NB4 (cell line): ENCODE data around the gene SPACA6.

Experiments
- DNase-seq: peaks from one replicate; pipeline ENCODE4 v3.0.0; 2010; ENCODE audit warnings: low read depth
- H3K4me3 ChIP-seq: one replicate; pipeline ENCODE4 v1.5.1; 2011; ENCODE audit warnings: mild to moderate bottlenecking, low read depth, low read length, moderate library complexity
- MYC ChIP-seq: IDR thresholded peaks from 2 replicates; pipeline ENCODE4 v1.6.1; 2011; ENCODE audit warnings: low read depth, low read length
- POLR2A ChIP-seq: IDR thresholded peaks from 2 replicates; pipeline ENCODE4 v1.6.1; 2011; ENCODE audit warnings: mild to moderate bottlenecking; ENCODE audit not compliant: insufficient read length; ENCODE audit errors: extremely low read depth
- TF ChIP-seq, protein P1 (sequence below): IDR thresholded peaks from one replicate; pipeline ENCODE4 v1.5.1; 2012; ENCODE audit warnings: low read depth, low read length
- TF ChIP-seq, protein P2 (sequence below): IDR thresholded peaks from 2 replicates; pipeline ENCODE4 v1.6.1; 2011; ENCODE audit warnings: low read depth, low read length

Gene SPACA6

DNA sequence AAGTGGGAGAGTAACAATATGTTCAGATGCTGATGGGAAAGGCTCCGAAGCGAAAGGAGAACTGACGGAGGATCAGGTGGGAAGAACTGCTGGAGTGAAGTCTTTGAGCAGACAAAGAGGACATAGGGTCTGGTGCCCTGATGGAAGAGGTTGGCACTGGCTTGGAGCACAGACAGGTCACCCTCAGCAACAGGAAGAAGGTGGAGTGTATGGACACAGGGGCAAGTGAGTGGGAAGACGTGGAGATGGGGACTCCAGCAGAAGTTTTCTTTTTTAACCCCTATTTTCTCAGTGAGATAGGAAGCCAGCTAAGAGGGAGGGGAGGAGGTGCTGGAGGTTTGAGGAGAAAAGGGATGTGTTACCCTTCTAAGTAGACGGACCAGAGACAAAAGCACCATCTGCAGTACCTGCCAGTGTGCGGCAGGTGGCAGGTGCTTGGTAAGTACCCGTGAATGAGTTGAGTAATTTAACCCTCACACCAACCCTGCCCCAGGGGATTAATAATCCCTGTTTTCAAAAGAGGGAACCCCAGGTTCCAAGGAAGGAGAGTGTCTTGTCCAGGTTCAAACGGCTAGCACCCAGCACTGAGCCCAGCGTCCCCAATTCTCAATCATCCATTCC lies 19.4 kb downstream of the SPACA6 start:
- H3K4me3 ChIP-seq = no peak overlapping the region
- peak; percentile 44 for DNase-seq
- TF ChIP-seq, protein P1, sequence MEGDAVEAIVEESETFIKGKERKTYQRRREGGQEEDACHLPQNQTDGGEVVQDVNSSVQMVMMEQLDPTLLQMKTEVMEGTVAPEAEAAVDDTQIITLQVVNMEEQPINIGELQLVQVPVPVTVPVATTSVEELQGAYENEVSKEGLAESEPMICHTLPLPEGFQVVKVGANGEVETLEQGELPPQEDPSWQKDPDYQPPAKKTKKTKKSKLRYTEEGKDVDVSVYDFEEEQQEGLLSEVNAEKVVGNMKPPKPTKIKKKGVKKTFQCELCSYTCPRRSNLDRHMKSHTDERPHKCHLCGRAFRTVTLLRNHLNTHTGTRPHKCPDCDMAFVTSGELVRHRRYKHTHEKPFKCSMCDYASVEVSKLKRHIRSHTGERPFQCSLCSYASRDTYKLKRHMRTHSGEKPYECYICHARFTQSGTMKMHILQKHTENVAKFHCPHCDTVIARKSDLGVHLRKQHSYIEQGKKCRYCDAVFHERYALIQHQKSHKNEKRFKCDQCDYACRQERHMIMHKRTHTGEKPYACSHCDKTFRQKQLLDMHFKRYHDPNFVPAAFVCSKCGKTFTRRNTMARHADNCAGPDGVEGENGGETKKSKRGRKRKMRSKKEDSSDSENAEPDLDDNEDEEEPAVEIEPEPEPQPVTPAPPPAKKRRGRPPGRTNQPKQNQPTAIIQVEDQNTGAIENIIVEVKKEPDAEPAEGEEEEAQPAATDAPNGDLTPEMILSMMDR = no peak
- TF ChIP-seq, protein P2, sequence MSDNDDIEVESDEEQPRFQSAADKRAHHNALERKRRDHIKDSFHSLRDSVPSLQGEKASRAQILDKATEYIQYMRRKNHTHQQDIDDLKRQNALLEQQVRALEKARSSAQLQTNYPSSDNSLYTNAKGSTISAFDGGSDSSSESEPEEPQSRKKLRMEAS = no peak
- TF ChIP-seq POLR2A (no peak), MYC (no peak)

DNA sequence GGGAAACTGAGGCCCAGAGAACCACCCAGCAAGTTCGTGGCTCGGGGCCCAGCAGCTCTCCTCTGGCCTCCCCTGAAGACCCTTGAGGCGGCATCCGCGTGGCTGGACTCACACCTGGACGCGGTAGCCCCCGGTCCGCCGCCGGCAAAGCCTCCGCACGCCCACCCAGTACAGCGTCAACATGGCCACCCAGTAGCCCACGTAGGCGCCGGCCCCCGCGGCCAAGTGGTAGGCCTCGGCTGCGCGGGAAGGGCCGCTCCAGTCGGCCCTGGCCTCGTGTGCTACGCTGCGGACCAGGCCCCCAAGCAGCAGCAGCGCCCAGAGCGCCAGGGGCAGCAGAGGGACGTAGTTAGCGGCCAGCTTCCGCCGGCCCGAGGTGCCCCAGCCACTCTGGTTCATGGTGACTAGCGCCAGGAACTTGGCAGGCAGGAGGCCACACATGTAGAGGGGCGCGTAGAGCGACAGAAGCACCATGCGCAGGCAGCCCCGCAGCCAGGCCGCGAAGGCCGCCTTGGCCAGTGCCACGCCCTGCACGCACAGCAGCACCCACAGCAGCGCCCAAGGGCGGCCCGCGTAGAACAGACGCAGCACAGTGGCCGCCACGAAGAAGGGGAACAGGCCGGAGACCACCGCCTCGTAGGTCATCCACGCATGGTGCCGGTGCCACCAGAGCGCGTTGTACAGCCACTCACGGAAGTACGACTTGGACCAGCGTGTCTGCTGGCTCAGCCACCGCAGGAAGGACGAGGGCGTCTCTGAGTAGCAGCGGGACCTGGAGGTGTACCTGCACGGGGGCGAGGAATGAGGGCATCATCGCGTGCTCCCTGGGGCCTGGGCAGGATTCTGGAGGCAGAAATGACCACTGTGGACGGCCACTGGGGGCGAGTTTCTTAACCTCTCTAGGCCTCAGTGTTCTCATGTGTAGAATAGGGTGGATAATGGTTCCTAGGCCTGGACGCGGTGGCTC lies 20.5 kb downstream of the SPACA6 start:
- H3K4me3 ChIP-seq = no peak overlapping the region
- no peak for DNase-seq
- TF ChIP-seq, protein P2 = no peak
- no peak for TF ChIP-seq MYC
- no peak for TF ChIP-seq POLR2A
- TF ChIP-seq, protein P1 = no peak

DNA sequence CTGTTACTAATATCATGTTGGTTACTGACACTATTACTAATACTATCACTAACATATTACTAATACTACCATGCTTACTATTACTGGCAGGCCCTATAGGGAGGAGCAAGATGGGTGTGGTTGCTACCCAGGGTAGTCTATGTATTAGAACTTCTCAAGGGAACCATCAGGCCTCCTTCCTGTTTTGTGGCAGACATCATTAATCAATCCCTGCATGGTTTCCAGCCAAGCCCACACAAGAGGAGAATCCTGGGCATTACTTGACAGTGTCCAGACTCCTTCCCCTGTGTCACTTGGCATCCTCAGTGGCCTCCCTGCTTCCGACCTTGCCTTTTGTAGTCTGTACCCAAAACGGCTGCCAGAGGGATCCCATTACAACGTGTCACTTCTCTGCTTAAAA lies 21.7 kb downstream of the SPACA6 start:
- TF ChIP-seq, protein P1 = no peak
- no peak for TF ChIP-seq POLR2A
- TF ChIP-seq, protein P2 = no peak
- TF ChIP-seq MYC = no peak
- H3K4me3 ChIP-seq = no peak overlapping the region
- DNase-seq = peak; percentile 34

DNA sequence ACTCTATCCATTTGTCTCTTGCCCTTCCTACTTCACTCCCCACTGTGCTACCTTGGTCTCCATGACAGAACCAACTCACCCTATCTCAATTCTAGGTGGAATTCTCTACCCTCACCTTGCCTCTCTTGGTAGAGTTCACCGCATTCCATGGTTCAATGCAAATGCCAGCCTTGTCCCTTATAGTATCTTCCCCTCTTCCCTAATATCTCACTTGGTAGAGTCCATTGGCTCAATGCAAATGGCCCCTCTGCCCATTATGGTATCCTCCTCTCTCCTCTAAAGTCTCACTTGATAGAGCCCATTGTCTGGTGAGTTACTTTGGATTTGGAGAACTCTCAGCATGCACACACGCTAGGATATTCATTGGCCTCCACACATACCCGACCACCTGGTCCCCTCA lies 22.7 kb downstream of the SPACA6 start:
- no peak for DNase-seq
- H3K4me3 ChIP-seq = no peak overlapping the region
- no peak for TF ChIP-seq POLR2A
- TF ChIP-seq, protein P1 = no peak
- TF ChIP-seq MYC = no peak
- TF ChIP-seq, protein P2 = no peak

DNA sequence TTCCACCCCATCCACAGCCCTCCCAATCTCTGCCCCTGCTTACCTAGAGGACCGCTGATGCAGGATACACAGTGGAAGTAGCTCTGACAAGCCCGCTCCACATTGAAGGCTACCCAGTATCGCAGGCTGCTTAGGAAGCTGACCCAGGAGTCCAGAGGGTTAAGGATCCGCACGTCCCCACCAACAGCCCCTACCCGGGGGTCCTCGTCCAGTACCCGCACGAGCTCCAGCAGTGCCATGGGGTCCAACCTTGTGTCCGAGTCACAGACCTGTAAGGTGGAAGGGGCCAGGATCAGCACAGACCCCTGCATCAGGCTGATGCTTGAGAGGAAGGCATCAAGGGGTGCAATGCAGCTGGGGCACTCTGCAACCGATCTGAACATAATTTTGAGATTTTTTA lies 23.8 kb downstream of the SPACA6 start:
- H3K4me3 ChIP-seq = no peak overlapping the region
- TF ChIP-seq, protein P1 = no peak
- no peak for TF ChIP-seq MYC
- TF ChIP-seq POLR2A = no peak
- TF ChIP-seq, protein P2 = no peak
- DNase-seq = no peak
